ENCODE measurements around the gene FNDC3B.

GRCh38 chr3:172254542-172254941 lies 215.2 kb downstream of the FNDC3B start:
- TF ChIP-seq CTCF (IDR thresholded peaks at IDR 0.05): no peak
- TF ChIP-seq EZH2 (IDR thresholded peaks at IDR 0.05; ENCODE audit: borderline replicate concordance, insufficient read depth, low read depth, low read length, poor library complexity, severe bottlenecking): no peak

Data from B cell (primary cell).